ENCODE data around the gene ADAM23.

ADAM23 gene

DNA sequence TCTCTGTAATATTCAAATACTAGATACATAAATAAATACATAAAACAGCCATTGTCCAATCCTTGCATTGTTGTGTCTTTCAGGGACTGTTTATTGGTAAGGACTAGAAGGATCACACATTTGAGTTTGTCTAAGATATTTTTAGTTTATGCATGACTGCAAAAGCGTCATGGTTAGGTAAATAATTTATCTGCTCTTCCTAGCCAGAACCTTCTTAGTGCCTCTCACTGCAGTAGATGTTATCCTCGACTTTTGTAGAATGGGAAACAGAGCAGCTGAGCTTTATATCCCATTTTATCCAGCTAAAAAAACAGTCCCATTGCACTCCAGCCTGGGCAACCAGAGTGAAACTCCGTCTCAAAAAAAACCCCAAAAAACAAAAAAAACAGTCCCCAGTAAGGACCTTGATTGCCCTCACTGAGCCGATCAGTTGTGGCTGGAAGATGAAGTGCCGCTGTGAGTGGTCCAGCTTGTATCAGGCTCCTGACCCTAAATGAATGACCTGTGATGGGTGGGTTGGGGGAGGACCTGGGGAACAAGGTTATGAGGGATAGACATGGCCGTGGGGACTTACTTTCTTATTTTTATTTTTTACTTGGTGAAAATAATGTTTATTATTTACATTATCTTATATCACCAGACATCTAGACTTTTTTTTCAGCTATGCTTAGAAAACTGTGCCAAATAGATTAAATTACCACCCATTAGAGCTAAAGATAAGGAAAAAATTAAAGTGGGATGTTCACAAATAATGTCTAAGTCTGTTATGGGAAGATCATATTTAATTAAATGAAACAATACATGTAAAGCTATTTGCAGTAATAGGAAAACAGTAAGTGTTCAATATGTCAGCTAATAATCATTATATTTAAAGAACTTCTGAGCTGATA, 10.9 kb upstream of the ADAM23 start:
- no peak for TF ChIP-seq ZFX (IDR thresholded peaks at IDR 0.05)
- H3K27ac ChIP-seq, result no peak overlapping the region

DNA sequence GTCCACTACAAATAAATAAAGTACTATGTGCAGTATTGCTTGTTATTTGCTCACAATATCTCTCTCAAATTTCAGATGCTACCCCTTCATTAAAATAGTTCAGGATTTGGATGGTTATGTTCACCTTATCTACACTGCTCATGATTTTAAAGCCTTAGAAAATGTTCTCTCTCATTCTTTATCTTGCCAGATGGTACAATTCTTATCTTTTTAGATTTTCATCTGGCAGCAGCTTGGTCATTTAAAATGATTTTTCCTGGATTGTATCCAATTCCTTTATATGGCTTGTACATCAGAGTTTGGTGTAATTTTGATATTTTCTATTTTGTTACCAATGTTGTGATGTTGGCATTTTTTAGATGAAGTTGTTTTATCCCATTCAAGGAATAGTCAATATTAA, 10.1 kb upstream of the ADAM23 start:
- no peak for TF ChIP-seq CTCF (conservative IDR thresholded peaks at IDR 0.05)
- TF ChIP-seq ZFX (IDR thresholded peaks at IDR 0.05), result no peak
- no peak overlapping the region for H3K27ac ChIP-seq

GRCh38 chr2:206433686-206434085, 9.6 kb upstream of the ADAM23 start:
- no peak for TF ChIP-seq ZFX (IDR thresholded peaks at IDR 0.05)
- no peak for TF ChIP-seq CTCF (conservative IDR thresholded peaks at IDR 0.05)
- H3K27ac ChIP-seq, result no peak overlapping the region

DNA sequence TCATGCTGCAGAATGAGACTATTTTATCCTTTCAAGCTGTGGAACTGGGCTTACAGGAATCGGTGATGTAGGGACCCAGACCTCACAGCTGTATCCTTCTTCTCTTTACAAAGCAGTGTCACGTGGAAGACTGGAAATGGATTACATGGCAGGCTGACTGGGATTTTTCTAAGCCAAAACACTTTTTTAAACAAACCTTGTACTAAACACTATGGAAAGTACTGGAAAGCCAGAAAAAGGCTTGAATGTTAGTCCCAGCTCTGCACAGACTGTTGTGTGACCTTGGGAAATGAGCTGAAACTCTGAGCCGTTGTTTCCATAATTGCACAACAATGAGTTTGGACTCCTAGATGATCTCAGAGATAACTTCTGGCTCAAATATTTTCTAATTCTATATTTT, 7.6 kb upstream of the ADAM23 start:
- no peak overlapping the region for H3K27ac ChIP-seq
- TF ChIP-seq ZFX (IDR thresholded peaks at IDR 0.05) (no peak), CTCF (conservative IDR thresholded peaks at IDR 0.05) (no peak)

DNA sequence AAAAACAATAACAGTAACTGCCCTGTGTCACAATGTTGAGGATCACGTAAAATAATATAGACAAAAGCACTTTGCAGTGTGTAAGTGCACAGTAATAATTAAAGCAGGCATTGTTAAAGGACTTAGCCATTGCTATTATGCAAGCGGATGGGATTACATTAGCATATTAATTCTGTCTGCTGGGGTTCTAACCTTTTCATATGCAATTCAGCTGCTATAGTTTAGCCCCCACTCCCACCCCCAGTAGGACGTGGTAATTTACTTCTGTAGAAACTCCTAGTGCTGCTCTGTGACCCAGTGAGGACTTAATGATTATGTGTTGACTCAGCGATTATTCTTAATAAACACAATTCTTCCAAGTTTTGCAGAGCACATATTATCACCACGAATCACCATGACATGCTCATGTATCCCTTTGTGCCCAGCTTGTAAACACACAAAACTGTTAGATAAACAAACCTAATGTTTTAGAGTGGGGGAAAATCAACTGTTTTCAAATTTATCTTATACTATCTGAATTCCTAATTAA, 5.1 kb upstream of the ADAM23 start:
- no peak for TF ChIP-seq CTCF (conservative IDR thresholded peaks at IDR 0.05)
- no peak for TF ChIP-seq ZFX (IDR thresholded peaks at IDR 0.05)
- H3K27ac ChIP-seq, result no peak overlapping the region

DNA sequence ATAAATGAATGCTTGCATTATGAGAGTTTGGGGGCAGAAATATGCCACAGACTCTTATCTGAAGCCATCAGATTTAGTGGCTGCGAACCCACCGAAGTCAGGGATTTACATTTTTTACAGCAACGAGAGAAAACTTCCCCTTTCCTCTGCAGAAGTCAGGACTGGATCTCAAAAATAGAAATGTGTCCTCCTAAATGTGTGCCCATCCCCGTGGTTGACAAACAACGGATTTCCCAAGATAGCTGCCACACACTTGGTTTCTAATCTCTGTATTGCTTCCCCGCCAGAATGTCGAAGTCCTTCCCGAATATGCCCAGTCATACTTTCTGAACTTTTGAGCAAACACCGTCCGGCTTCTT, 879 bp upstream of the ADAM23 start:
- no peak overlapping the region for H3K27ac ChIP-seq
- TF ChIP-seq CTCF (conservative IDR thresholded peaks at IDR 0.05) (no peak), ZFX (IDR thresholded peaks at IDR 0.05) (no peak)

DNA sequence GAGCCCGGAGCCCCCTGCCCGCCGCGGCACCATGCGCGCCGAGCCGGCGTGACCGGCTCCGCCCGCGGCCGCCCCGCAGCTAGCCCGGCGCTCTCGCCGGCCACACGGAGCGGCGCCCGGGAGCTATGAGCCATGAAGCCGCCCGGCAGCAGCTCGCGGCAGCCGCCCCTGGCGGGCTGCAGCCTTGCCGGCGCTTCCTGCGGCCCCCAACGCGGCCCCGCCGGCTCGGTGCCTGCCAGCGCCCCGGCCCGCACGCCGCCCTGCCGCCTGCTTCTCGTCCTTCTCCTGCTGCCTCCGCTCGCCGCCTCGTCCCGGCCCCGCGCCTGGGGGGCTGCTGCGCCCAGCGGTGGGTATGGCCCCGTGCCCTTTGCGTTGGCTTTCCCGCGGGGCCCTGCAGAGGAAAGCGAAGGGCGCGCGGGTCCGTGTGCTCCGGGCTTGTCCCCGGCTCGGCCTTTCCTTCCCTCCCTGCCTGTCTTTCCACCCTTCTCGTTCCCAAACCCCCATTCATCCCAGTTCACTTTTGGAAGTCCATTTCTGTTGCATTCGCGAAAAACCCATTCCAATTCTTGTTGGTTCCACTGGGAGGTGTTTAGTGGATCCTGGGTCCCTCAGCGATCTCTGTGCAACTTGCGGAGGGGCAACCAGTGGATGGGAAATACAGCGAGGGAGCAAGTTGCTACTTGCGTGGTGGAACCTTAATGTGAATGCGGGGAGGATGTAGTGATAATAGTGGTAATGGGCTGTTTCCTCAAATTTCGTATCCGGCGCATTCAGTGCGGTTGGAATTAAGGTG, 599 bp downstream of the ADAM23 start:
- H3K27ac ChIP-seq, result no peak overlapping the region; the same call in 1 of the 2 replicates
- TF ChIP-seq ZFX (IDR thresholded peaks at IDR 0.05) (no peak), CTCF (conservative IDR thresholded peaks at IDR 0.05) (no peak; the same call in 1 of the 2 replicates)
